NCI-H748 treated with DMSO at 0.1 percent for 48 hours (cell line): Measurements from ENCODE around the gene RFPL1.
"Not testable (repeated sequence)": the region's sequence is repeated elsewhere in the genome, so short reads cannot be mapped to it uniquely, and the experiment has no call there.

Experiments
- DNase-seq: peaks from one replicate; lab custom pipeline; 2025; lab: John Stamatoyannopoulos, UW

Gene RFPL1

DNA sequence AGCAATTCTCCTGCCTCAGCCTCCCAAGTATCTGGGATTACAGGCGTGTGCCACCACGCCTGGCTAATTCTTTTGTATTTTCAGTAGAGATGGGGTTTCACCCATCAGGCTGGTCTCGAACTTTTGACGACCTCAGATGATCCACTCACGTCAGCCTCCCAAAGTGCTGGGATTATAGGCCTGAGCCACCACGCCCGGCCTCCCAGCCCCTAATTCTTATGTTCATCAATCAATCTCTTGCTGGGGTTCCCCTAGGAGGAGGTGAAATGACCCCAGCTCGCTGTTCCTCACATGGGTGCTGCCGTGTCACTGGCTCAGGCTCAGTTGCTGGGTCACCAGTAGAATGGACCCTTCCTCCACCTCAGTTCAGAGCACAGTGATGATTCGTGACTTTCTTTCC, at the start of gene RFPL1:
Gene RFPL1 (plus strand): TSS at position 301 of the 400 bp plus-strand sequence.
- not testable (repeated sequence) for DNase-seq

DNA sequence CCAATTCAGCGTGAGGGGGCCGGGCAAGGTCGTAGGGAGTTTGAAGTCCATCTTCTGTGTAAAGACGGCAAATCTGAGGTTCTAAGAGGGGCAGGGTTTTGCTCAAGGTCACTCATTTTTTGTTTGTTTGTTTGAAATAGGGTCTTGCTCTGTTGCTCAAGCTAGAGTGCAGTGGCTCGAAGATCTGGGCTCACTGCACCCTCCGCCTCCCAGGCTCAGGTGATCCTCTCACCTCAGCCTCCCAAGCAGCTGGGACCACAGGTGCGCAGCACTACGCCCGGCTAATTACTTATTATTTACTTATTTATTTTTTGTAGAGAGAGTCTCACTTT, 49.7 kb upstream of the RFPL1 start:
- no peak for DNase-seq

DNA sequence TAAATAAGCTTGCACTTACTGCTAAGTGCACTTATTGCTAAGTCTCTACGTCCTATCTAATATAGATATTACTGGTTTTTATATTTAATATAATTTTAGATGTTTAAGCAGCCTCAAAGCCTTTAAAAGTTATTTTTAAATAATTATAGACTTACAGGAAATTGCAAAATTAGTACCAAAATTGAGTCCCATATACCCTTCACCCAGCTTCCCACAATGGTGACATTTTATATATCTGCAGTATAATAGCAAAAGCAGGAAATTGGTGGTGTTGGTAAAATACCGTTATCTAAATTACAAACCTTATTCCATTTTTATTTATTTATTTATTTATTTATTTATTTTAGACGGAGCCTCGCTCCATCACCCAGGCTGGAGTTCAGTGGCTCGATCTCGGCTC, 48.1 kb upstream of the RFPL1 start:
- DNase-seq: no peak

DNA sequence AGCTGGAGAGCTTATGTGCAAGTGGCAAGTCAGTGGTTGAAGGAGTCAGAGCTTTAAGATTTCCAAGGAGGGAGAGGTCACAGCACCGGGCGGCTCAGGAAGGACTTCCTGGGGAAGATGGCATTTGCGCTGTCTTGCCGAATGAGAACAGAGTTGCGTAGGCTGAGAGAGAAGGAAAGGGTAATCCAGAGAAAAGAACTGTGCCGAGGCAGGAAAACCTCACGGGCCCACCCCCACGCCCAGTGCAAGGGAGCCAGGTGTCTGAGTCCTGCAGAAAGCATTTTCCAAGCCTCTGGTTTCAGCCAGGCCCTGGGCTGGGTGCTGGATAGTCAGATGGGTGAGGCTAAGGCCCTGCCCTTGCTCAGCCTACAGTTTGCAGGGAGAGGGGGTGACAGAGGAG, 46.8 kb upstream of the RFPL1 start:
- no peak for DNase-seq

DNA sequence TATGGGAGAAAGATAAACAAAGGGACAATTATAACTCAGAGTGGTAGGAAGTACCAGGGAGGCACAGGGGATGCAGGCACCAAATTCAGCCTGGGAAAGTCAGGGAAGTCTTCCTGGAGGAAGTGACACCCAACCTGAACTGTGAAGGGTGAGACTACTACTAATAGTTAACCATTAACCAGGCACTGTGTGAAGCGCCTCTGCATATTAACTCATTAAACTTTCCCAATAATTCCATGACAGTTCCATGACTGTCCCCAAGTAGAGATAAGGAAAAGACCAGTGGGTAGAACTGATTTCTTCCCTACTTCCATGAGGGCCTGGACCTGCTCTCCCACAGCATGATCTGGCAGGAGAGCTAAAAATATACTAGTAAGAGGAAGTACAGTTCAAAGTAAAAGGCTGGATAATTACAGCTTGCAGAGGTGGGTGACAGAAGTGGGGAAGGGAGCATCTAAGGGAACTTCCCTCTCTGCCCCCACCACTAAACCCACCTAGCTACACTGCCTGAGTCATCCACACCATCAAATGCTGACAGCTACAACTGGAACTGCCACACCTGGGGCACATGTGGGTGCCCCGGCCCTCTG, 45.3 kb upstream of the RFPL1 start:
- no peak for DNase-seq

DNA sequence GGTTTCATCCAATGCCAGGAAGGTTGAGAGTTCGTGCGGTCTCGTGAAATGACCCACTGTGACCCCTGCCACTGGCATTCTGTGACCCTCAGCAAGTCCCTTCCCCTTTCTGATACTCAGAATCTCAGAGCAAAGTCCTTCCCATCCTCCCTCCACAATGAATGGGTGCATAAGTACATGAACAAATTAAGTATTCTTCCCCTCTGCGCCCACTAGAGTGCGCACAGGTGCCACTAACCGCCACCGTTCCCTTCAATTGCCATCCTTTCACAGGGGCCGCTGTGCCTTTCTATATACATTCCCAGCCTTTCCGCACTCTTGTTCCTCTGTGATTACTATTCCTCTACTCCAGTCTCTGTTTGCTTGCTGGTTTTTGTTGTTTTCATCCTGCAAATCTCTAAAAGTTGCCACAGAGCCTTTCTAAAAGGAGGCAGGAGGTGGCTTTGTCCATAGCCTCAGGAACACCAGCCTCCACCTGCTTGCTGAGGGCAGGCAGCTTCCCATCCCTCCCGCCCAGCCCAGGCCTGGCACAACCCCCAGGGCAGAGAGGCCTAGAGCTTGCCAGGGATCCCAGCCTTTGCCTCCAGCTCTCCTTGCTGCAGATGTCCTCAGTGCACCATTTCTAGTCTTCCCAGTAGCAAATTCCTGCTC, 43.3 kb upstream of the RFPL1 start:
- DNase-seq: peak; percentile 43

DNA sequence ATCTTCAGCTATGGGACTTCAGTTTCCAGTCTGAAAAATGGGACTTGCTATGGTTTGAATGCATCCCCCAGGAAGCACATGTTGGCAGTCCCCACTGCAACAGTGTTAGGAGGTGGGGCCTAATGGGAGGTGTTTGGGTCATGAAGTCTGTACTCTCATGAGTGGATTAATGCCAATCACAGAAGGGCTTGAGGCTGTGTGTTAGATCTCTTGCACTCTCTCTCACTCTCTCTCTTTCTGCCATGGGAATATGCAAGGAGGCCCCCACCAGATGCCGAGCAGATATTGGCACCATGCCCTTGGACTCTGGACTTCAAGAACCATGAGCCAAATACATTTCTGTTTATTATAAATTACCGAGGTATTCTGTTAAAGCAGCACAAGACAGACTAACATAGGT, 42.3 kb upstream of the RFPL1 start:
- DNase-seq: no peak

DNA sequence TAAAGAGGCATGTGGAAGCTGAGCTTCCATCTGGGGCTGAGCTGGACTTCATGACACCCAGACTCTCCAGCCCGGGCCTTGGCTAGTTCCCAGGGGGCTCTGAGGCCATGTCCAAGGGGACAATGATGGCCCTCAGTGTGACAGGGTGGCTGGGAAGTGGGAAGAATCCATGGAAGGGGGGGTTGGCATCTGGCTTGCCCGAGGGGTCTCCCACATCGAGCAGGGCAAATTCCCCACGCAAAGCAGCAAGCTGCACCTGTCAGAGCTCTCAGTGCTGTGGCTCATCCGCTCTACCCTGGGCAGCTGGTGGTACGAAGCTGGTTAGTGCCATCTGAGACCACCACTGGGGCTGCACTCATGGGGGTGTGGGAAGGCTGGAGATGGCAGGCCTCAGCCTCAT, 40.6 kb upstream of the RFPL1 start:
- no peak for DNase-seq

DNA sequence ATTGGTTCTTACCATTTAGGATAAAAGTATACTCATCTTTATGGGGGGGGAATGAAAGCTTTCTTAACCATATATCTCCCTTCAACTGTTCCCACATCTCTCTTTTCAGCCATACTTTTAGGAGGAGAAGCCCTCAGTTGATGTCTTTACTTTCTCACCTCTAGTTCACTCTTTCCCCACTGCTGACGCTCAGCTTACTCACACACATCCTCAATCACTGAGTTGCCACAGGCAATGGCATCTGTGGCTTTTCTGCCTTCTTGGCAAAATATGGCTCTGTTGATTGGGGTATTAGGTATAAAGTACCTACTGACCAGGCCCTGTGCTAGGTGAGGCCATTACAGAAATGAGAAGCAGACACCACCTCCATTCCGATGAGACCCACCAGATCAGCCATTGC, 37.8 kb upstream of the RFPL1 start:
- DNase-seq: no peak

DNA sequence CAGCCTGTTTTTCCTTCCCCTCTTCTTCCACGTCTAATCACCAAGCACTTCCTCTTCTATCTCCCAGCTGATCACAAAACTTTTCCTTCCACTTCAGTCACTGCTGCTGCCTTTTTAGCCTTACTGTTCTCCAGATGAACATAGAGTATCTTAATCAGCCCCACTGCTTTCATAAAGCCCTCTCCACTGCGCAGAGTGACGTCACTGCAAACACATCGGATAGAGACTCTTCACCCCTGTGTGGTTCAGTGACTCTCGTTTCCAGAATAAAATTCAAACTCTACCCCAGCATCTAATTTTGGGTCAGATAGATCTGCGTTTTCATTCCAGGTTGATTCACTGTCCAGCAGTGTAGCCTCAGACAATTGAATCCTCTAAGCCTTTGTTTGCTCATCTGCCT, 36.8 kb upstream of the RFPL1 start:
- DNase-seq: not testable (repeated sequence)

DNA sequence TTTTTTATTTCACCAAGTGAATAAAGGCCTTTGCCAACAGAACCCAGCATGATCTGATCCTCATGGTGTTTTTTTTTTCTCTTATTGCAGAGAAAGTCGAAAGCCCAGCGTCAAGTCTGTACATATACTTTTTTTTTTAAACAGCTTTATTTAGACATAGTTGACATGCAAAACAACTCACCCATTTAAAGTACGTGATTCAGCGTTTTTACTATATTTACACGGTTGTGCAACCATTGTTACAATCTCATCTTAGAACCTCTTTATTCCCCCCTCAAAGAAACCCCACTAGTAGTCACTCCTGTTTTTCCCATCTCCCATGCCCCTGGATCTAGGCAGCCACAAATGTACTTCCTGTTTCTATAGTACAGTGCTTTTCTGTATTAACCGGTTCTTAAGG, 29.4 kb upstream of the RFPL1 start:
- DNase-seq: no peak

DNA sequence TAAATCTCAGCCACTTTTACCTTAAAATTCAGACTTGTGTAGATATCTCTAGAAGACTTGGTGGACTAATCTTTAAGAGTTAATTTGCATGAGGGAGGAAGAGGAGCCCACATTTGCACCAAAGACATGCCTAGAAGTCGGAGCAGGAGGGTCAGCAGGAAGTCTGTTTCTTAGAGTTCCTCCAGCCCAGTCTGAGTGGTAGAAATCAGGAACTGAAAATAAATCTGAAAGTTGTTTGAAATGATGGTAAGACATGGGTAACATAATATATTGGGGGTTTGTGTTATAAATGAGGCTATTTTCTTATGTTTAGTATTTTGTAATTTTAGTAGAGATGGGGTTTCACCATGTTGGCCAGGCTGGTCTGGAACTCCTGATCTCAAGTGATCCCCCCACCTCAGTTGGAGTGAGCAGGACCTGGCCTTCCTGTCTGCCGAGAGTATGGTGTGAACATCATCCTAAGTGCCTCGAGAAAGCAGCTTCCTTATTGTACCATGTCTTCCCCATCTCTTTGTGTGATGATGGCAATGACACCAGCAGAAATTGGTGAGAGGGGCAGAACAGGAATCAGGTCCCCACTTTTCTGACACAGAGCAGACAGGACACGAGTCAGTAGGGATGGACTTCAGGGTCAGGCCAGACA, 26.7 kb upstream of the RFPL1 start:
- not testable (repeated sequence) for DNase-seq

DNA sequence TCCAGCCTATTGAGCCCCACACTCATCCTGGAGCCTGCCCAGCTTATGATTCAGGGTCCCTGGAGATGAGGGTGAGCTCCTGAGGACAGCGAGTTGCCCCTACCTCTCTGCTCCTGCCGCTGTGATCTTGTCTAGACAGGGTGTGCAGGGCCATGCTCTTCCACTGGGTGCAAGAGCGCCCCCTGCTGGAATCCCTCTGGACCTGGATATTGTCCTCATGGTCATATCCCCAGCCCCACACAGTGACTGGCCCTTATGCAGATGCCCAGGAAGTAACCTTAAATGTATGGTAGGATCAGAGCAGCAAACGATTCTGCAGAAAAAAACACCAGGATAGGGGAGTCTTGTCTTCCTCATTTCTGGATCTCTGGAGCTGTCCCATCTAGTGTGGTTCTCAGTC, 25.6 kb upstream of the RFPL1 start:
- DNase-seq: not testable (repeated sequence)

DNA sequence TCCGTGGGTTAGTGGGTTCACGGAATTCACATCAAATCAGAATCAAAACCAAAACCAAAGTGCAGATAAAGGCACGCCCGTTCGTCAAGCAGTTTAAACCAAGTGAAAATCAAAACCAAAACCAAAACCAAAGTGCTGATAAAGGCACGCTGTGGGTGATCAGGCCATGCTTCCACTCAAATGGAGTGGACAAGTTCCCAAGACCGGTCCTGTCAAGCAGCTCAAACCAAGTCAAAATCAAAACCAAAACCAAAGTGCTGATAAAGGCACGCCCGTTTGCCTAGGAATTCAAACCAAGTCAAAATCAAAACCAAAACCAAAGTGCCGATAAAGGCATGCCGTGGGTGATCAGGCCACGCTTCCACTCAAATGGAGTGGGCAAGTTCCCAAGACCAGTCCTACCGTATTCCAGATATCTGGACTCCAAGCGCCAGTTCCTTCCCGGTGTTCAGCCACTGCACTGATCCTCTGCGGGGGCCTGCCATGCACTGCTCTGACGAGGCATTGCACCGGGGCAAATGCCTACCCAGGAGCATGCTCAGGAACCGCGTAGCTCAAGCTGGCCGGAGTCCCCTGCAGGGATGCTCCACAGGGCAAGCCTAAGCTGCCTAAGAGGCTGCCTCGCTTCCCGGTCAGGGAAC, 23.3 kb upstream of the RFPL1 start:
- DNase-seq: not testable (repeated sequence)

DNA sequence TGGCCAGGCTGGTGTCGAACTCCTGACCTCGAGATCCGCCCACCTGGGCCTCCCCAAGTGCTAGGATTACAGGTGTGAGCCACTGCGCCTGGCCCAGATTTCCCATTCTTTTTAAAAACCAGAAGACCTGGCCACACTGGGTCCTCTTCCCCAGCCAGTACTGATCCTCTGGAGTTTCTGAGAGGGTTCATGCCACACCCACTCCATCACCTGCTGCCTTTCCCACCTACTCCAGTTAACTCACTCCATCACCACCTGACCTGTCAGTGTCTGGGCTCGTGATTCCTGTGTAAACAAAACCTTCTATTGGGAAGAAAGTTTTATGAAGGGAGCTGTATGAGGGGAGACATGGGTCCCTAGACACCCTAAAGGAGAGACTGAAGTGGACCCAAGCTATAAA, 19.7 kb upstream of the RFPL1 start:
- not testable (repeated sequence) for DNase-seq

DNA sequence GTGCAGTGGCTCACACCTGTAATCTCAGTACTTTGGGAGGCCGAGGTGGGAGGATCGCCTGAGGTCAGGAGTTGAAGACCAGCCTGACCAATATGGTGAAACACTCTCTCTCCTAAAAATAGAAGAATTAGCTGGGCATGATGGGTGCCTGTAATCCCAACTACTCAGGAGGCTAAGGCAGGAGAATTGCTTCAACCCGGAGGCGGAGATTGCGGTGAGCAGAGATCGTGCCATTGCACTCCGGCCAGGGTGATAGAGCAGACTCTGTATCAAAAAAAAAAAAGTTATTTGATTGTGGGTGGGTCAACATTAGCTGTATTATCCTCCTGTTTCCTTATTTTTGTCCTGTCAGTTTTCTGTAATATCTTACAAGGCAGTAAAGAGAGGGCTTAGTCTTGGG, 11.9 kb upstream of the RFPL1 start:
- no peak for DNase-seq

DNA sequence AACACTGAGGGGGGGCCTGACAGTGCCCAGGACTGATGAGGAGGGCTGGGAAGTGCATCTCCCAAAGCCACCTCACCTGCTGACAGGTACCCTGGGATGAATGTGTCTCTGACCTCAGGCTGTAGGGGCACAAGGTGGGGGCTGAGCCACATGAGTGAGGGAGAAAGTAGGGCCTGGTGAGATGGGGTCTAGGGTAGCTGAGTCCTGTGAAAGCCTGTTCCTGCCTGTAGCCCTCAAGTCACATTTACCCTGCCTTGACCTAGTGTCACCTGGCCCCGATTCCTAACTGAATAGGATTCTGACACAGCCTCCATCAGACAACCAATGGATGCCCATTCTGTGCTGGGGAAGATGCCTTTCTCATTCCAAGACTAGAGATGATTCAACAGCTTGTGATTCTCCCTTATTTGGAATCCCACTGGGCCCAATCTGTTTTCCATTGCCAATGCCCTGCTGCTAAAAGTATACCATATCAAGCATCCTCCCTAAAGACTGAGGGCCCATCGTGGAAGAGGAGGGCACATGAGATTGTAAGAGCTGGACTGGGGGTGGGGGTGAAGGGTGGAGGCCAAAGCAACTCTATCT, 11.1 kb upstream of the RFPL1 start:
- DNase-seq: no peak

DNA sequence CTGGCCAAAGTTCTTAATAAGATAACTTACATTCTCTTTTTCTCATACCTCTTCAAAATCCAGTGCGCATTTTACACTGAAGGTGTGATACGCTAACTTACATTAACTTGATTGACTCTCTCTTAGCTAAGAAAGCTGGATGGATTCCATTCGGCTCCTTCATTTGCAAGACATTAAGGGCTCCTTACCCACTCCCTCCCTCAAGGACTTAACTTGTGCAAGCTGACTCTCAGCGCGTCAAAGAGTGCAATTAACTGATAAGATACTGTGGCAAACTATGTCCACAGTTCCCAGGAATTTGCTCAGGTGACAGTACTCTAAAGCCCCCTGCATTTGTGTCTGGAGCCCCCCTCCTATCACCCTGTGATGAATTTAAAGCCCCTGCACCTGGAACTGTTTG, 6.4 kb upstream of the RFPL1 start:
- no peak for DNase-seq

DNA sequence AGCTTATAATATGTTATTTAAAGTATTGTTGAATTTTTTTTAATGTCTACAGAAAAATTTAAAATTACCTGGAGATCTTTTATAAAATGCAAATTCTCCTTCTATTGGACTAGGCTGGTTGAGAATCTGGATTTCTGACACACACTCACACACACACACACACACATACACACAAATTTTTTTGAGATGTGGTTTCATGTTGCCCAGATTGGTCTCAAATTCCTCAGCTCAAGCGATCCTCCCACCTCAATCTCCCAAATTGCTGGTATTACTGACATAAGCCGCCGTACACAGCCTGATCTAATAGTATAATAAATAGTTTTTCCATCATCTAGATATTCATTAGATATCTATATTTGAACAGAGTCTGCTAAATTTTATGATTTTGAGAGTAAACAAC, 4.5 kb upstream of the RFPL1 start:
- DNase-seq: no peak

DNA sequence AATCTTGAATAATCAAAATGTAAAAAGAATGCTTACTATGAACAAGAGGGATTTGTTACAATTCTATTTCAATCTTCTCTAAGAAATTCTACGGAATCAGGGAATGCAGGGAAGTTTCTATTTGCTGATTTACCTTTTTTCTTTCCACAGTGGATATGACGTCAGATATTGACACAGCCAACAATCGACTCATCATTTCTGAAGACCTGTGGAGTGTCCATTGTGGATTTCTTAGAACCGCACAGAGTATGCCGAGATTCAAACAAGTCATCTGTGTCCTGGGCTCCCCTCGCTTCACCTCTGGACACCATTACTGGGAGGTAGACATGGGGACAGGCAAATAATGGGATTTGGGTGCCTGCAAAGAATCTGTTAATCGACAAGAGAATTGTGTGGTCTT, 4.1 kb upstream of the RFPL1 start:
- no peak for DNase-seq

DNA sequence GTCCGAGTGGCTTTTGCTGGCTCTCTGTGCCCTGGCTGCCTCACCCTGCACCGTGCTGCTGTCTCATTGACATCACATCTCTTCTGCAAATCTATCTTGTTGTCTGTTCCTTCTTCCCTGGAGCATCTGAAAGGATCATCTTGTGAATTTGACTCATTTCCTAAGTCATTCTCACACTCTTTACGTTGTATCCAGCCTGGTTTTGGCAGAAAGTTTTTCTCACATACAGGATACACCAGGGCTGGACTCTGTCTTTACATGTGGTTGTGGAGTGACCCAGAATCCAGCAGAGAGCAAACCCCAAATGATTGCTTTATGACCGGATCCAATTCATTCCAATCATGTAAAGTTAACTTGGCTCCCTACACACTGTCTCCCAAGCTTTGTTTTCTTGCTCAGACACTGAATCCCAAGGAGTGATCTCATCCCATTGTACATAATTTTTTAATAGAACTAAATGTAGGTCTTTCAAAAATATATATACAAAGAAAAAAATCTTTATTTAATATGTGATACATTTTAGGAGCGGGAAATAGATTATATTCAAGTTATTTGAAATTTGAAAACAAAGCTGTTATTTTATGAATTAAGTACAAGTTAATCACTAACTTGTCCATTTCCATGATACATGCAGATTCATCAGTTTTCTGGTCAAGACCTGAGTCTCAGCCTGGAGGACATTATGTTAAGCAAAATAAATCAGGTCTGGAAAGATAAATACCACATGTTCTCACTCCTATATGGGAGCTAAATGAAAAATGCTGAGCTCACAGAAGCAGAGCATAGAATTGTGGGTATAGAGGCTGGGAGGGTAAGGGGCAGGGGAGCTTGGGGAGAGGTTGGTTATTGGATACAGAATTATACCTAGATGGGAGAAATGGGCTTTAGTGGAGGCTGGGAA, 2.9 kb upstream of the RFPL1 start:
- DNase-seq: no peak

DNA sequence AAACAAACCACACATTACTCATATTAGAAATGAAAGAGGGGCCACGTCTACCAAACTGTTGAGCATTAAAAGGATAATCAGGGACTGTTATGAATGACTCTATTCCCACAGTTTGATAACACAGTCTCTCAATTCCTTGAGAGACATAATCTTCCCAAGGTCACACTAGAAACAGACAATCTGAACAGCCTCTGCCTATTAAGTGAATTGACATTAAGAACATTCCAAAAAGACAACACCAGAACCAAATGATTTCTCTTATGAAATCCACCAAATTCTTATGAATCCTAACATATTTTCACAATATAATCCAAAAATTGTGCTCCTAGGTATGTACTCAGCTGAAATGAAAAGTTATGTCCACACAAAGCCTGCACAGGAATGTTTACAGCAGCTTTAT, 4.6 kb downstream of the RFPL1 start:
- DNase-seq: no peak
